Peyer's patch (tissue), 4 donors: ENCODE measurements around the gene ATP5MC2. TPM values are rescaled to one million over a fixed set of nuclear protein-coding genes. Genes with fewer than 3 reads are reported as not detected.
"Not testable (repeated sequence)": the region's sequence is repeated elsewhere in the genome, so short reads cannot be mapped to it uniquely, and the experiment has no call there.

Experiments used
- DNase-seq, 3 donors: peaks; one replicate each; pipeline ENCODE4 v3.0.0-alpha.2; 2017 to 2019
- H3K27ac ChIP-seq, 4 donors: fragments of 200-600 bp; sonication (generic); one replicate each; pipeline ENCODE4 v1.5.1; 2016 to 2019
- H3K27me3 ChIP-seq, 2 donors: fragments of 200-600 bp; sonication (generic); one replicate each; pipeline ENCODE4 v1.5.1; 2019
- H3K36me3 ChIP-seq, 3 donors: fragments of 200-600 bp; sonication (generic); one replicate each; pipeline ENCODE4 v1.5.1; 2016 to 2019
- H3K4me1 ChIP-seq, 4 donors: fragments of 200-600 bp; sonication (generic); one replicate each; pipeline ENCODE4 v1.5.1; 2016 to 2019
- H3K4me3 ChIP-seq, 4 donors: fragments of 200-600 bp; sonication (generic); 1 replicate in 3 of 4; 2 replicates in 1 of 4; pipeline ENCODE4 v1.5.1; 2016 to 2019; ENCODE audit warnings: mild to moderate bottlenecking in 1 of 4
- H3K9me3 ChIP-seq, 4 donors: fragments of 200-600 bp; sonication (generic); one replicate each; pipeline ENCODE4 v1.5.1; 2016 to 2019; ENCODE audit warnings: mild to moderate bottlenecking in 1 of 4
- CTCF ChIP-seq, 6 experiments: fragments of 450-650 bp in 4 of 6; fragments of 200-600 bp in 2 of 6; sonication (generic) in 1 of 6; IDR thresholded peaks; one replicate each; pipeline ENCODE4 v1.5.1; 2017 to 2019; ENCODE audit warnings: antibody characterized with exemption in 6 of 6, mild to moderate bottlenecking in 3 of 6, moderate library complexity in 1 of 6
- POLR2A ChIP-seq, 2 donors: fragments of 450-650 bp; IDR thresholded peaks; one replicate each; pipeline ENCODE4 v1.5.1; 2017; ENCODE audit warnings: antibody characterized with exemption in 2 of 2, mild to moderate bottlenecking in 2 of 2, moderate library complexity in 2 of 2
- total RNA-seq, 4 donors: library from RNA; depleted of rRNA; stranded (reverse); fragments of >200 nt; gene quantifications; one replicate each; pipeline ENCODE4 v1.1.0, GENCODE V29; 2016

ATP5MC2 gene
- total RNA-seq, 4 donors from 2014 or later, result 118 to 246 (median 203) TPM

- H3K36me3 ChIP-seq, result no peaks in the 10 kb centered on the region
- no peak overlapping the region for H3K27ac ChIP-seq
- TF ChIP-seq POLR2A (IDR thresholded peaks at IDR 0.05) (no peak), CTCF (IDR thresholded peaks at IDR 0.05) (no peak)
- no peaks in the 10 kb centered on the region for H3K4me1 ChIP-seq
- H3K4me3 ChIP-seq, result no peak overlapping the region
- H3K9me3 ChIP-seq, result no peaks in the 10 kb centered on the region
- H3K27me3 ChIP-seq, result no peaks in the 10 kb centered on the region
- no peak for DNase-seq
Measured at GRCh38 chr12:53644133-53644532, 31.8 kb downstream of the ATP5MC2 start.

GRCh38 chr12:53643232-53643979, 32.5 kb downstream of the ATP5MC2 start:
- Histone ChIP-seq H3K36me3 (no peaks in the 10 kb centered on the region), H3K4me1 (no peaks in the 10 kb centered on the region), H3K9me3 (no peaks in the 10 kb centered on the region), H3K27ac (no peak overlapping the region), H3K4me3 (no peak overlapping the region), H3K27me3 (no peaks in the 10 kb centered on the region)
- TF ChIP-seq POLR2A (IDR thresholded peaks at IDR 0.05), result no peak
- no peak for TF ChIP-seq CTCF (IDR thresholded peaks at IDR 0.05)
- no peak for DNase-seq

DNA sequence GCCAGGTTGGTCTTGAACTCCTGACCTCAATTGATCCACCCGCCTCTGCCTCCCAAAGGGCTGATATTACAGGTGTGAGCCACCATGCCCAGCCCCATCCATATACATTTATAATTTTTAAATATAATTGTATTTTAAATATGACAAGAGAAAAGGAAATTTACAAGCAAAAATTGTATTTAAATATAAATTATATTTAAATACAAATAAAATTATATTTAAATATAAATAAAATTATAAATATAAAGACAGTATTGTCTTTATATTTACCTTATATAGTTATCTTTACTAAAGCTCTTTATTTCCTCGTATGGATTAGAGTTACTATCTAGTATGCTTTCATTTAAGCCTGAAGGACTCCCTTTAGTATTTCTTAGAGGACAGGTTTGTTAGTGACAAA, 37.8 kb downstream of the ATP5MC2 start:
- H3K9me3 ChIP-seq, result no peaks in the 10 kb centered on the region
- H3K4me3 ChIP-seq, result no peak overlapping the region
- no peak for DNase-seq
- H3K27me3 ChIP-seq, result no peaks in the 10 kb centered on the region
- H3K36me3 ChIP-seq, result no peaks in the 10 kb centered on the region
- no peak overlapping the region for H3K27ac ChIP-seq
- TF ChIP-seq CTCF (IDR thresholded peaks at IDR 0.05) (no peak), POLR2A (IDR thresholded peaks at IDR 0.05) (no peak)
- H3K4me1 ChIP-seq, result no peaks in the 10 kb centered on the region

GRCh38 chr12:53636641-53637040, 39.2 kb downstream of the ATP5MC2 start:
- H3K4me3 ChIP-seq, result no peak overlapping the region

DNA sequence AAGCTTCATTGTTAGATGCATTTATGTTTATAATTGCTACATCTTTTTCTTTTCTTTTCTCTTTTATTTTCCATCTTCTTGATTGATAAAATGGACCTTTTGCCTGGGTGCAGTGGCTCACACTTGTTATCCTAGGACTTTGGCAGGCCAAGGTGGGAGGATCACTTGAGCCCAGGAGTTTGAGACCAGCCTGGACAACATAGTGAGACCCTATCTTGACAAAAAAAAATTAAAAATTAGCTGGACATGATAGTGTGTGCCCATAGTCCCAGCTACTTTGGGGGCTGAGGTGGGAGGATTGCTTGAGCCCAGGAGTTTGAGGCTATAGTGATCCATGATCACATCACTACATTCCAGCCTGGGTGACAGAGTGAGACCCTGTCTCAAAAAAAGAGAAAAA, 40.2 kb downstream of the ATP5MC2 start:
- H3K27ac ChIP-seq, H3K9me3 ChIP-seq, H3K4me1 ChIP-seq, H3K36me3 ChIP-seq, DNase-seq, H3K27me3 ChIP-seq, H3K4me3 ChIP-seq: not testable (repeated sequence)

More at GRCh38 chr12:53636641-53637040, 39.2 kb downstream of the ATP5MC2 start:
- no peak for DNase-seq
- Histone ChIP-seq H3K4me1 (no peaks in the 10 kb centered on the region), H3K9me3 (no peaks in the 10 kb centered on the region), H3K27ac (no peak overlapping the region), H3K36me3 (no peaks in the 10 kb centered on the region), H3K27me3 (no peaks in the 10 kb centered on the region)
- TF ChIP-seq POLR2A (IDR thresholded peaks at IDR 0.05) (no peak), CTCF (IDR thresholded peaks at IDR 0.05) (no peak)

DNA sequence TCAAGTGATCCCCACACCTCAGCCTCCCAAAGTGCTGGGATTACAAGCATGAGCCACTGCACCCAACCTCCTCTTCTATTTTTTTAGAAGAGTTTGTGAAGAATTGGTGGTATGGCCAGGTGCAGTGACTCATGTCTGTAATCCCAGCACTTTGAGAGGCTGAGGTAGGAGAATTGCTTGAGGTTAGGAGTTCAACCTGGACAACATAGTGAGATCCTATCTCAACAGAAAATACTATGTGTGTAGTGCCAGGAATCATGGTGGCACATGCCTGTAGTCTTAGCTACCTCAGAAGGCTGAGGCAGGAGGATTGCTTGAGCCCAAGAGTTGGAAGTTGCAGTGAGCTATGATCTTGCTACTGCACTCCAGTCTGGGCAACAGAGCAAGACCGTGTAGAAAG, 44.2 kb downstream of the ATP5MC2 start:
- TF ChIP-seq CTCF (IDR thresholded peaks at IDR 0.05), result no peak
- no peak for TF ChIP-seq POLR2A (IDR thresholded peaks at IDR 0.05)
- no peak overlapping the region for H3K27ac ChIP-seq
- H3K4me1 ChIP-seq, result peaks cover 0 to 7% (median 0%) of the 10 kb centered on the region in 4 donors
- DNase-seq, result no peak
- no peak overlapping the region for H3K4me3 ChIP-seq
- no peaks in the 10 kb centered on the region for H3K27me3 ChIP-seq
- no peaks in the 10 kb centered on the region for H3K9me3 ChIP-seq
- no peaks in the 10 kb centered on the region for H3K36me3 ChIP-seq
